NCI-H524 treated with DMSO at 0.1 percent for 48 hours (cell line): Measurements from ENCODE around the gene IFNGR1.

Source experiments
- DNase-seq: peaks from one replicate; lab custom pipeline; 2025; lab: John Stamatoyannopoulos, UW

The IFNGR1 gene

DNA sequence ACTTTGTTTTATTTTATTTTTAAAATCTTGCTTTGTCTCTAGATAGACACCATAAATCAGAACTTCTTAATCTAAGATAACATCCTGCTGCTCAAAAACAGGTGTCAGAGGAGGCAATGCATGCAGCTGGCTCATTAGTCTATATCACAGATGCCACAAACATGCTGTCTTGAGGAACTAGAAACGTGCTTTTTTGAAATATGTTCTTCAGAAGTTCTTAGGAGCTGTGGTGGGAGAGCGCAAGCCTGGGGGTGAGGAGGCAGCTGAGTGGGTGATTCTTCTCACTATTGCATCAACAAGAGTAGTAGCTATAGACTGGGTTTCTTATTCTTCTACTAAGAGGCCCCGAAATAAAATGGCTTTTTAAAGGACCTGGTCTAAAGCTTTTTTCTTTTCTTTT, 69.1 kb downstream of the IFNGR1 start:
- no peak for DNase-seq

DNA sequence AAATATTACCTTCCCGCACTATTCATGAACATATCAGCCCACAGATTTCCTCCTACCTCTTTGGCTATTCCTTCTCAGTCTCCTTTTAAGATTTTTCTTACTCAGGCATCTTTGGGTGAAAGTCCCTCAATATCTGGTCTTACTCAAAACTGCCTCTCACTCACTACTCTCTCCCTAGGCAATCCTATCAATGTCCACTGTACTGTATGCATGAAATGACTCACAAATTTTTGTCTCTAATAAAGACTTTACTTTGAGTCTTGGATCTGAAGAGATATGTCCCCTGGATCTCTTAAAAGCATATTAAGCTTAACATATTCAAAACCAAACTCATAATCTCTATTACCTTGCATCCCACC, 70.2 kb downstream of the IFNGR1 start:
- no peak for DNase-seq

DNA sequence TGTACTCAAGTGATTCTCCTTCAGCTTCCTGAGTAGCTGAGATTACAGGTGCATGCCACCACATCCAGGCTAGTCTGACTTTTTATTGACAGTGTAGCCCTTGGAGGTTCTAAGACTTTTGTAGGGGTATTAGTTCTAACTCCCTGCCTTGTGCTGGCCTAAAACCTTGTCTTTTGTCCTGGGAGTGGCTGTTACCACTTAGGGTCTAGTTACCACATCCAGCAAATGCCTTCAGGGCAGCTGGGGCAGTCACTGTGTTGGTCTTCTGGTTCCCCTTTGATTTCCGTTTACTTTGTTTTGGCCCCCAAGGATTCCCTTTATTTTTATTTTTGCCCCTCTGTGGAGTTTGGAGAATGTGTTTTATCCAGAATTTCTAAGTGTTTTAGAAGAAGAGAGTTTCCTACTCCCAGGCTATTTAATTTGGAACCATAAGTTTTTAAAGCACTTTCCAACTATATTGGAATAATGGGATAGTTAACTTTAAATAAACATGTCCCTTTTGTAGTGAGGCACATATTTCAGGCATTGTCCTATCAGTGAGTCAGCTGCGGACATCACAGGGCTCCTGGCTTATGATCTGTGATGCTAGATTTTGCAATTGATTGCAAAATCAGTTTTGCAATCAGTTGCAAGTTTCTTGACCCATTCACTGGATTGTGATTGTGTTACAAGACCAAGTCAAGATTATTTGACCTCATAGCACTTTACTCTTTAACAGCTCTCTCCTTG, 70.7 kb downstream of the IFNGR1 start:
- no peak for DNase-seq
